ENCODE measurements around the gene MSRB3.

- TF ChIP-seq EZH2 (IDR thresholded peaks at IDR 0.05) (no peak), POLR2AphosphoS5 (IDR thresholded peaks at IDR 0.05; ENCODE audit: borderline replicate concordance, low read depth, low read length) (no peak), FOXP2 (optimal IDR thresholded peaks at IDR 0.05; ENCODE audit: control extremely low read depth, extremely low read length, insufficient read depth) (no peak)
Observed at GRCh38 chr12:65257986-65258385, 20.5 kb upstream of the MSRB3 start.
